Measurements from ENCODE around the gene E2F8.

GRCh38 chr11:19216709-19217374 lies 23.9 kb downstream of the E2F8 start:
- TF ChIP-seq TAF1 (IDR thresholded peaks at IDR 0.05; ENCODE audit: low read depth) = no peak
- TF ChIP-seq CEBPB (IDR thresholded peaks at IDR 0.05) = no peak
- TF ChIP-seq CREB1 (IDR thresholded peaks at IDR 0.05; ENCODE audit: low read depth) = no peak
- TF ChIP-seq RAD21 (IDR thresholded peaks at IDR 0.05; ENCODE audit: low read depth) = no peak

All from Ishikawa (cell line).